Measurements from ENCODE around the gene MACROD2. TPM values are rescaled to one million over a fixed set of nuclear protein-coding genes. Genes with fewer than 3 reads are reported as not detected.
"Not testable (repeated sequence)": the region's sequence is repeated elsewhere in the genome, so short reads cannot be mapped to it uniquely, and the experiment has no call there.

The MACROD2 gene
- total RNA-seq, 4 donors from 2014 or later = 4.0 to 14.1 (median 10.4) TPM

DNA sequence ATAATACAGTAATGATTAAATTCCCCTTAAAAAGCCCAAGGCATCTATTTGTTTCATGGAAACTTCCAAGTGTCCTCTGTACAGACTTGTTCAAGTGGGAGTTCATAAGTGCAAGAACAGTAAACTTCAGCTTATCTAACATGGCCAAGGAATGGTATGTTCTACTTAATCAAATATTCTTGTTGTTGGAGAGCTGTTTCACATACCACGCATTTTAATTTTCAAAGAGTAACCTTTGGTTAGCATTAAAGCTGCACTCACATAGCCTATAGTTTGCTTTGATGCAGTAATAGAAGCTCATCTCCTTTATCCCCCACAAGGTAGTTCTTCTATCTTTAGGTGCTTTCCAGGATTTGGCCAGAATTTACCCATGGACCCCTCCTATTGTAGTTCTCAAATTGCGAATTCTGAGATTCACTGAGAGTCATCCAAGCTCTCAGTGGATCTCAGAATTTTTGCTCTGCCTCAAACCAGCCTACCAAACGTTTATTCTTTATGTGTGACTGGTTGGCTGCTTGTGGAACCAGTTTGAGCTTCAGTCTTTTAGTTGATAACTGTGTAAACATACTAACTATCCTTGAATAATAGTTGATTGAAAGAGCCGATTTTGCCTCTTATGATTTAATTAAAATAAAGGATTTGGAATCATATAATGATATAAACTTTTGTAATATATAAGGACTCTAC, 1010.1 kb downstream of the MACROD2 start:
- DNase-seq (ENCODE audit: low spot score in 2 of 2) = no peak
- H3K4me1 ChIP-seq = peaks cover 0 to 5% (median 0%) of the 10 kb centered on the region in 4 donors
- no peaks in the 10 kb centered on the region for H3K9me3 ChIP-seq
- TF ChIP-seq POLR2A (IDR thresholded peaks at IDR 0.05) = no peak
- no peak for TF ChIP-seq EP300 (IDR thresholded peaks at IDR 0.05)
- TF ChIP-seq, protein P1, sequence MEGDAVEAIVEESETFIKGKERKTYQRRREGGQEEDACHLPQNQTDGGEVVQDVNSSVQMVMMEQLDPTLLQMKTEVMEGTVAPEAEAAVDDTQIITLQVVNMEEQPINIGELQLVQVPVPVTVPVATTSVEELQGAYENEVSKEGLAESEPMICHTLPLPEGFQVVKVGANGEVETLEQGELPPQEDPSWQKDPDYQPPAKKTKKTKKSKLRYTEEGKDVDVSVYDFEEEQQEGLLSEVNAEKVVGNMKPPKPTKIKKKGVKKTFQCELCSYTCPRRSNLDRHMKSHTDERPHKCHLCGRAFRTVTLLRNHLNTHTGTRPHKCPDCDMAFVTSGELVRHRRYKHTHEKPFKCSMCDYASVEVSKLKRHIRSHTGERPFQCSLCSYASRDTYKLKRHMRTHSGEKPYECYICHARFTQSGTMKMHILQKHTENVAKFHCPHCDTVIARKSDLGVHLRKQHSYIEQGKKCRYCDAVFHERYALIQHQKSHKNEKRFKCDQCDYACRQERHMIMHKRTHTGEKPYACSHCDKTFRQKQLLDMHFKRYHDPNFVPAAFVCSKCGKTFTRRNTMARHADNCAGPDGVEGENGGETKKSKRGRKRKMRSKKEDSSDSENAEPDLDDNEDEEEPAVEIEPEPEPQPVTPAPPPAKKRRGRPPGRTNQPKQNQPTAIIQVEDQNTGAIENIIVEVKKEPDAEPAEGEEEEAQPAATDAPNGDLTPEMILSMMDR (IDR thresholded peaks at IDR 0.05) = no peak
- no peak overlapping the region for H3K27ac ChIP-seq
- WGBS, 2 donors = 72 to 76% methylated on average over 4 of the region's 4 CpGs
- H3K27me3 ChIP-seq = no peaks in the 10 kb centered on the region
- no peaks in the 10 kb centered on the region for H3K36me3 ChIP-seq
- no peak overlapping the region for H3K4me3 ChIP-seq

DNA sequence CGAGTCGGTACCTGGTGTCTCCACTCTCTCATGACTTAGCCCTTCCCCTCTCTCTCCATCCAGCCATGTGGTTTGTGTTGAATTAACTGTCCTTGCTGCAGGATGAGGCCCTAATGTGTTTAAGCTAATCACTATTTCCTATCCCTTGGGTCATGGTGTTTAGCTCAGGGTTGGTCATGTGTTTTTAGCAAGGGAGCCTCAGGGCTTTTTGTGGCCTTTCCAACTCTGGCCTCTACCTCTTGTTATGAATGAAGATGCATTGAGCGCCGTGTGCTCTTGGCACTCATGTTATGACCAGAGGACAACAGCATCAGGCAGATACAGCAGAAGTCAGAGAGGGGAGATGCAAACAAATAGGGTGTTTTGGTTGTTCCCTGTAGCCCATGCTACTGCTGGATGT, 1016.3 kb downstream of the MACROD2 start:
- Histone ChIP-seq H3K27ac (no peak overlapping the region), H3K4me1 (peaks cover 0 to 5% (median 0%) of the 10 kb centered on the region in 4 donors), H3K27me3 (no peaks in the 10 kb centered on the region), H3K9me3 (no peaks in the 10 kb centered on the region), H3K36me3 (no peaks in the 10 kb centered on the region), H3K4me3 (no peak overlapping the region)
- no peak for DNase-seq (ENCODE audit: low spot score in 2 of 2)
- TF ChIP-seq, protein P1 (IDR thresholded peaks at IDR 0.05) = no peak
- TF ChIP-seq EP300 (IDR thresholded peaks at IDR 0.05) (no peak), POLR2A (IDR thresholded peaks at IDR 0.05) (no peak)
- whole genome bisulfite sequencing, 2 donors = 83 to 90% methylated on average over 4 of the region's 4 CpGs

DNA sequence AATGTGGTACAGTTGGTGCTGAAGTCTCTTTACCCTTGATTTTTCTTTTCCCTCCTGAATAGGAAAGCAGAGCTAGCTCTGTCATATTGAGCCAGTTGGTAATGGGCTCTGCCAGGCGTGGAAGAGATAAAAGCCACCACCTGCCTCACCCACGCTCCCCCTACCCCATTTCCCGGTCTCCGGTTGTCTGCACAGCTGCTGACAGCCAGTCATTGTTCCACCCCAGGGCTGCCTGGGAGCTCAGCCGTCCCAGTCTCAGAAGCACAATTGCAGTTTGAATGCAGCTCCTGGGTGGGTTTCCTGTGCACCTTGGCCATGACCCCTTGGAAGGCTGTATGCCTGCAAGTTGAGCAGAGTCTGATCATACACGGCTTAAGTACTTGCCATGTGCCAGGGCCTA, 1017.2 kb downstream of the MACROD2 start:
- Histone ChIP-seq H3K27ac (no peak overlapping the region), H3K4me1 (peaks cover 0 to 5% (median 0%) of the 10 kb centered on the region in 4 donors), H3K36me3 (no peaks in the 10 kb centered on the region), H3K27me3 (no peaks in the 10 kb centered on the region), H3K4me3 (no peak overlapping the region), H3K9me3 (peaks cover 0 to 4% (median 0%) of the 10 kb centered on the region in 4 donors)
- TF ChIP-seq, protein P1 (IDR thresholded peaks at IDR 0.05) = no peak
- TF ChIP-seq EP300 (IDR thresholded peaks at IDR 0.05) = no peak
- no peak for TF ChIP-seq POLR2A (IDR thresholded peaks at IDR 0.05)
- 70 to 76% methylated on average over 6 of the region's 6 CpGs for WGBS, 2 donors
- no peak for DNase-seq (ENCODE audit: low spot score in 2 of 2)

DNA sequence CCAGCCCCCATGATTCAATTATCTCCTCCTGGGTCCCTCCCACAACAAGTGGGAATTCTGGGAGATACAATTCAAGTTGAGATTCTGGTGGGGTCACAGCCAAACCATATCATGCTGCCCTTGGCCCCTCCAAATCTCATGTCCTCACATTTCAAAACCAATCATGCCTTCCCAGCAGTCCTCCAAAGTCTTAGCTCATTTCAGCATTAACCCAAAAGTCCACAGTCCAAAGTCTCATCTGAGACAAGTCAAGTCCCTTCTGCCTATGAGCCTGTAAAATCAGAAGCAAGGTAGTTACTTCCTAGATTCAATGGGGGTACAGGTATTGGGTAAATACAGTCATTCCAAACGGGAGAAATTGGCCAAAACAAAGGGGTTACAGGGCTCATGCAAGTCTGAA, 1021.6 kb downstream of the MACROD2 start:
- not testable (repeated sequence) for H3K4me1 ChIP-seq; DNase-seq (ENCODE audit: low spot score in 2 of 2); H3K9me3 ChIP-seq; H3K36me3 ChIP-seq; H3K4me3 ChIP-seq; H3K27me3 ChIP-seq; H3K27ac ChIP-seq
- WGBS, 2 donors = 92 to 96% methylated on average over 1 of the region's 1 CpG

DNA sequence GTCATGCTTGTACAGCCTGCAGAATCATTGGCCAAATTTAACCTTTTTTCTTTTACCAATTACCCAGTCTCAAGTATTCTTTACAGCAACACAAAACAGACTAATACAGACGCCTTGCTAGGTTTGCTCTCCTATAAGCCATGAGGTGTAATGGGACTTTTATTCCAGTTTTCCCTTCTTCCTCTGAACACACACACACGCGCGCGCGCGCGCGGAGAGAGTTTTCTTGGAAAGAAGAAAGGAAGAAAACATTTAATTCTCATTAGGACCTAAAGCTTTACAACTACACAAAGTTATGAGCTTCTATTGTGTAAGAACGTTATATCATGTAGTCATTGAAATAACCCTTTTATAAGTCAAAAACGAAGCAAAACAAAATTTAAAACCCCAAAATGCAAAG, 1023.6 kb downstream of the MACROD2 start:
- 85 to 90% methylated on average over 11 of the region's 11 CpGs for WGBS, 2 donors
- H3K4me1 ChIP-seq = no peaks in the 10 kb centered on the region
- H3K27me3 ChIP-seq = no peaks in the 10 kb centered on the region
- no peak overlapping the region for H3K27ac ChIP-seq
- no peak for DNase-seq (ENCODE audit: low spot score in 2 of 2)
- H3K9me3 ChIP-seq = peaks cover 0 to 7% (median 0%) of the 10 kb centered on the region in 4 donors
- H3K4me3 ChIP-seq = no peak overlapping the region
- H3K36me3 ChIP-seq = no peaks in the 10 kb centered on the region
- TF ChIP-seq EP300 (IDR thresholded peaks at IDR 0.05) (no peak), POLR2A (IDR thresholded peaks at IDR 0.05) (no peak)
- TF ChIP-seq, protein P1 (IDR thresholded peaks at IDR 0.05) = no peak

Measured in tibial nerve (tissue), 4 donors.